SU-DHL-6 (cell line): ENCODE measurements around the gene EGFL7.

Experiments used
- EZH2phosphoT487 ChIP-seq: fragments of 200-600 bp; sonication (generic), shearing (Covaris generic); conservative IDR thresholded peaks from 2 replicates; pipeline ENCODE4 v1.6.1; 2018; ENCODE audit warnings: mild to moderate bottlenecking, antibody characterized with exemption, low read length, moderate library complexity, mixed read lengths
- TF ChIP-seq, protein P1 (sequence below): fragments of 200-600 bp; sonication (generic); IDR thresholded peaks from one replicate; pipeline ENCODE4 v1.5.1; 2017; ENCODE audit warnings: antibody characterized with exemption, mild to moderate bottlenecking, low read length, moderate library complexity; ENCODE audit not compliant: insufficient read depth, poor library complexity, severe bottlenecking

DNA sequence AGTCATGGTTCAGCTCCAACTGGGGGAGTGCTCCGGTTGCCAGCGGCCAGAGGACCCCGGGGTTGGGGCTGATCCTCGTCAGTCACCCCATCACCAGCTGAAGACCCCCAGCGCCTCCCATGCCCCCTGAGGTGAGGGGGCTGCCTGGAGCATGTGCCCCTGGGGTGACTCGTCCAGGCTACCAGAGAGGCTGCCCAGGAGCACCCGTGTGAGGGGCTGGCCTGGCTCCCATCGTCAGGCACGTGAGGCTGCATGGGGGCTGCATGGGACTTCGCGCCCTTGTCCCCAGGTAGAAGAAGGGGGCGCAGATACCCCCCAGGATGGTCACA, 46.4 kb upstream of the EGFL7 start:
- TF ChIP-seq EZH2phosphoT487: no peak
- TF ChIP-seq, protein P1, sequence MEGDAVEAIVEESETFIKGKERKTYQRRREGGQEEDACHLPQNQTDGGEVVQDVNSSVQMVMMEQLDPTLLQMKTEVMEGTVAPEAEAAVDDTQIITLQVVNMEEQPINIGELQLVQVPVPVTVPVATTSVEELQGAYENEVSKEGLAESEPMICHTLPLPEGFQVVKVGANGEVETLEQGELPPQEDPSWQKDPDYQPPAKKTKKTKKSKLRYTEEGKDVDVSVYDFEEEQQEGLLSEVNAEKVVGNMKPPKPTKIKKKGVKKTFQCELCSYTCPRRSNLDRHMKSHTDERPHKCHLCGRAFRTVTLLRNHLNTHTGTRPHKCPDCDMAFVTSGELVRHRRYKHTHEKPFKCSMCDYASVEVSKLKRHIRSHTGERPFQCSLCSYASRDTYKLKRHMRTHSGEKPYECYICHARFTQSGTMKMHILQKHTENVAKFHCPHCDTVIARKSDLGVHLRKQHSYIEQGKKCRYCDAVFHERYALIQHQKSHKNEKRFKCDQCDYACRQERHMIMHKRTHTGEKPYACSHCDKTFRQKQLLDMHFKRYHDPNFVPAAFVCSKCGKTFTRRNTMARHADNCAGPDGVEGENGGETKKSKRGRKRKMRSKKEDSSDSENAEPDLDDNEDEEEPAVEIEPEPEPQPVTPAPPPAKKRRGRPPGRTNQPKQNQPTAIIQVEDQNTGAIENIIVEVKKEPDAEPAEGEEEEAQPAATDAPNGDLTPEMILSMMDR: no peak
